H9 (cell line): ENCODE results near the gene PARD3. TPM values are rescaled to one million over a fixed set of nuclear protein-coding genes. Genes with fewer than 3 reads are reported as not detected.

Experiments
- DNase-seq: peaks from one replicate; pipeline ENCODE4 v3.0.0-alpha.2; 2017
- H2AFZ ChIP-seq: one replicate; pipeline ENCODE4 v1.6.1; 2013; ENCODE audit warnings: mild to moderate bottlenecking, low read length, control low read depth, moderate library complexity
- H2AK5ac ChIP-seq: 2 replicates; pipeline ENCODE4 v1.6.1; 2013; ENCODE audit warnings: low read length, control low read depth, mixed read lengths; ENCODE audit not compliant: insufficient read length
- H2BK120ac ChIP-seq: one replicate; pipeline ENCODE4 v1.6.1; 2013; ENCODE audit warnings: low read depth, mild to moderate bottlenecking, low read length, control low read depth, inconsistent platforms; ENCODE audit not compliant: poor library complexity, severe bottlenecking
- H2BK12ac ChIP-seq: 2 replicates; pipeline ENCODE4 v1.6.1; 2013; ENCODE audit warnings: low read length, control low read depth, mixed read lengths, low read depth; ENCODE audit not compliant: insufficient read length
- H2BK15ac ChIP-seq: 2 replicates; pipeline ENCODE4 v1.6.1; 2013; ENCODE audit warnings: low read depth, low read length, control low read depth
- H2BK20ac ChIP-seq: one replicate; pipeline ENCODE4 v1.6.1; 2013; ENCODE audit warnings: low read depth, mild to moderate bottlenecking, low read length, control low read depth, inconsistent platforms; ENCODE audit not compliant: poor library complexity, severe bottlenecking
- H2BK5ac ChIP-seq: 2 replicates; pipeline ENCODE4 v1.6.1; 2013; ENCODE audit warnings: low read length, control low read depth, mixed read lengths; ENCODE audit not compliant: insufficient read length
- H3K14ac ChIP-seq: 2 replicates; pipeline ENCODE4 v1.6.1; 2013; ENCODE audit warnings: low read length, control low read depth; ENCODE audit not compliant: insufficient read depth
- H3K18ac ChIP-seq: 2 replicates; pipeline ENCODE4 v1.6.1; 2013; ENCODE audit warnings: low read depth, mild to moderate bottlenecking, mixed read lengths, low read length, control low read depth; ENCODE audit not compliant: insufficient read length
- H3K23ac ChIP-seq: 2 replicates; pipeline ENCODE4 v1.6.1; 2013; ENCODE audit warnings: low read length, control low read depth, mixed read lengths, low read depth; ENCODE audit not compliant: insufficient read length
- H3K23me2 ChIP-seq: 2 replicates; pipeline ENCODE4 v1.6.1; 2013; ENCODE audit warnings: low read depth, mild to moderate bottlenecking, mixed read lengths, low read length, control low read depth; ENCODE audit not compliant: insufficient read length, poor library complexity, severe bottlenecking
- H3K27ac ChIP-seq: 2 replicates; pipeline ENCODE4 v1.5.1; 2013; ENCODE audit warnings: low read length, control low read depth, mixed read lengths, low read depth; ENCODE audit not compliant: insufficient read length
- H3K27me3 ChIP-seq: 2 replicates; pipeline ENCODE4 v1.6.1; 2013; ENCODE audit warnings: low read length, control low read depth, inconsistent platforms; ENCODE audit not compliant: insufficient read depth
- H3K4ac ChIP-seq: 2 replicates; pipeline ENCODE4 v1.6.1; 2013; ENCODE audit warnings: low read depth, mild to moderate bottlenecking, control low read depth, inconsistent platforms, low read length, moderate library complexity
- H3K4me1 ChIP-seq: 2 replicates; pipeline ENCODE4 v1.6.1; 2013; ENCODE audit warnings: low read length, control low read depth, inconsistent platforms; ENCODE audit not compliant: insufficient read depth
- H3K4me2 ChIP-seq: 2 replicates; pipeline ENCODE4 v1.6.1; 2013; ENCODE audit warnings: low read length, control low read depth, mixed read lengths; ENCODE audit not compliant: insufficient read length, insufficient read depth
- H3K56ac ChIP-seq: 2 replicates; pipeline ENCODE4 v1.6.1; 2013; ENCODE audit warnings: low read depth, mild to moderate bottlenecking, mixed read lengths, low read length, control low read depth; ENCODE audit not compliant: insufficient read length
- H3K79me1 ChIP-seq: 2 replicates; pipeline ENCODE4 v1.6.1; 2013; ENCODE audit warnings: low read depth, mild to moderate bottlenecking, moderate library complexity, low read length, control low read depth, inconsistent platforms; ENCODE audit not compliant: insufficient read depth, poor library complexity, severe bottlenecking
- H3K79me2 ChIP-seq: 2 replicates; pipeline ENCODE4 v1.6.1; 2013; ENCODE audit warnings: low read length, control low read depth, inconsistent platforms; ENCODE audit not compliant: insufficient read depth
- H3K9ac ChIP-seq: 2 replicates; pipeline ENCODE4 v1.6.1; 2013; ENCODE audit warnings: low read length, control low read depth, mixed read lengths; ENCODE audit not compliant: insufficient read length; ENCODE audit errors: extremely low read depth
- H3K9me3 ChIP-seq: one replicate; pipeline ENCODE4 v1.6.1; 2013; ENCODE audit warnings: low read depth, low read length, inconsistent platforms; ENCODE audit not compliant: control insufficient read depth
- H3T11ph ChIP-seq: one replicate; pipeline ENCODE4 v1.6.1; 2013; ENCODE audit warnings: mild to moderate bottlenecking, low read length, control low read depth, inconsistent platforms
- H4K20me1 ChIP-seq: one replicate; pipeline ENCODE4 v1.6.1; 2013; ENCODE audit not compliant: control insufficient read depth, insufficient read length, insufficient read depth
- H4K5ac ChIP-seq: 2 replicates; pipeline ENCODE4 v1.6.1; 2013; ENCODE audit warnings: low read depth, mild to moderate bottlenecking, mixed read lengths, low read length, control low read depth; ENCODE audit not compliant: insufficient read length
- H4K8ac ChIP-seq: replicated peaks from 2 replicates; pipeline ENCODE4 v1.6.1; 2013; ENCODE audit warnings: low read length, control low read depth, mixed read lengths, low read depth; ENCODE audit not compliant: insufficient read length
- H4K91ac ChIP-seq: 2 replicates; pipeline ENCODE4 v1.6.1; 2013; ENCODE audit warnings: low read depth, mild to moderate bottlenecking, moderate library complexity, mixed read lengths, low read length, control low read depth; ENCODE audit not compliant: insufficient read length
- H3K27ac Mint-ChIP-seq, 3 experiments: 2 replicates in 2 of 3; 3 replicates in 1 of 3; pipeline ENCODE4 v1.8.0; 2020 to 2021; ENCODE audit warnings: mixed read lengths in 3 of 3, mild to moderate bottlenecking in 1 of 3, moderate library complexity in 1 of 3
- H3K27me3 Mint-ChIP-seq: 2 replicates; pipeline ENCODE4 v1.8.0; 2021; ENCODE audit warnings: low read depth, mild to moderate bottlenecking, moderate library complexity, mixed read lengths
- H3K36me3 Mint-ChIP-seq, 3 experiments: 2 replicates in 2 of 3; 3 replicates in 1 of 3; pipeline ENCODE4 v1.8.0; 2020 to 2021; ENCODE audit warnings: low read depth in 3 of 3, mixed read lengths in 3 of 3; ENCODE audit not compliant: insufficient read depth in 1 of 3
- H3K4me1 Mint-ChIP-seq, 2 experiments: 2 replicates each; pipeline ENCODE4 v1.8.0; 2020; ENCODE audit warnings: mixed read lengths in 2 of 2
- H3K4me3 Mint-ChIP-seq, 2 experiments: 2 replicates in 1 of 2; 3 replicates in 1 of 2; pipeline ENCODE4 v1.8.0; 2020 to 2021; ENCODE audit warnings: mild to moderate bottlenecking in 2 of 2, mixed read lengths in 2 of 2, moderate library complexity in 1 of 2
- H3K9me3 Mint-ChIP-seq, 2 experiments: 2 replicates in 1 of 2; 3 replicates in 1 of 2; pipeline ENCODE4 v1.8.0; 2020; ENCODE audit warnings: mild to moderate bottlenecking in 2 of 2, mixed read lengths in 2 of 2, moderate library complexity in 1 of 2
- WGBS: extraction: QIAGEN DNeasy Blood & Tissue Kit; methylation state at CpG from one replicate; pipeline ENCODE4 v1.1.7; 2013; ENCODE audit warnings: missing lambda C conversion rate, low lambda C conversion rate, mixed read lengths; ENCODE audit not compliant: insufficient read length; ENCODE audit errors: extremely low coverage; 5-methylcytosine and 5-hydroxymethylcytosine counted together
- total RNA-seq: library from RNA; stranded (reverse); gene quantifications from 2 replicates; pipeline ENCODE4 v1.2.1, GENCODE V29; 2021
- TF ChIP-seq, protein P1 (sequence below): fragments of 200-600 bp; sonication (generic); conservative IDR thresholded peaks from 3 replicates; pipeline ENCODE4 v1.8.0; 2021; ENCODE audit warnings: antibody characterized with exemption, mild to moderate bottlenecking

PARD3 gene
- total RNA-seq, 1 experiment from 2014 or later, result 44.7 TPM

DNA sequence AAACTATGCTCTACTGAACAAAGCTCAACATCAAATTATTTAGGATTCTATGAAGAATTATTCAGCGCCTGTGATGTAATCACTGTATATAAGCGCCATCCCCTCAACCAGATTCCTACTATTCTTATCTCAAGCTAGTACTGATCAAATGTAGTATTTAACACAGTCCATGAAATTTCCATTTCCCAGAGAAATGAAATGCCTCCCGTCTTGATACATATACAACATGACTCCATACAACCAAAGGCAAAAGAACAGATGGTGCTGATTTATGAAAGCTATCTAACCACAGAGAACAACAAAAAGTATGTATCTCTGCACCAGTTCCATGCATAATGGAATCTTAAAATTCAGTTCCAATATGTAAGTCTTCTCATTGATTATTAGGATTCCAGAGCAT is 406.1 kb downstream of the PARD3 start:
- Histone ChIP-seq H3K4ac (no peak overlapping the region), H3K23ac (no peak overlapping the region), H2AFZ (no peak overlapping the region), H3K27me3 (no peaks in the 10 kb centered on the region), H4K5ac (no peak overlapping the region), H3K27ac (no peak overlapping the region), H2AK5ac (no peak overlapping the region), H2BK20ac (no peak overlapping the region), H3T11ph (no peak overlapping the region), H3K14ac (no peak overlapping the region), H4K8ac (no peak overlapping the region), H2BK5ac (no peak overlapping the region), H2BK15ac (no peak overlapping the region), H3K23me2 (no peaks in the 10 kb centered on the region), H2BK120ac (no peak overlapping the region), H4K91ac (no peak overlapping the region), H3K4me2 (no peak overlapping the region), H3K79me2 (no peaks in the 10 kb centered on the region), H2BK12ac (no peak overlapping the region), H3K9ac (no peak overlapping the region), H3K56ac (no peak overlapping the region), H4K20me1 (no peaks in the 10 kb centered on the region), H3K9me3 (no peaks in the 10 kb centered on the region), H3K79me1 (peaks cover 3% of the 10 kb centered on the region), H3K18ac (no peak overlapping the region), H3K4me1 (no peaks in the 10 kb centered on the region; the same call in 1 of the 2 replicates)
- Mint-ChIP-seq H3K4me3 (no peak overlapping the region), H3K36me3 (no peaks in the 10 kb centered on the region), H3K27me3 (no peaks in the 10 kb centered on the region), H3K9me3 (no peaks in the 10 kb centered on the region), H3K4me1 (peaks cover 34 to 35% of the 10 kb centered on the region in 2 experiments), H3K27ac (no peak overlapping the region)
- TF ChIP-seq, protein P1, sequence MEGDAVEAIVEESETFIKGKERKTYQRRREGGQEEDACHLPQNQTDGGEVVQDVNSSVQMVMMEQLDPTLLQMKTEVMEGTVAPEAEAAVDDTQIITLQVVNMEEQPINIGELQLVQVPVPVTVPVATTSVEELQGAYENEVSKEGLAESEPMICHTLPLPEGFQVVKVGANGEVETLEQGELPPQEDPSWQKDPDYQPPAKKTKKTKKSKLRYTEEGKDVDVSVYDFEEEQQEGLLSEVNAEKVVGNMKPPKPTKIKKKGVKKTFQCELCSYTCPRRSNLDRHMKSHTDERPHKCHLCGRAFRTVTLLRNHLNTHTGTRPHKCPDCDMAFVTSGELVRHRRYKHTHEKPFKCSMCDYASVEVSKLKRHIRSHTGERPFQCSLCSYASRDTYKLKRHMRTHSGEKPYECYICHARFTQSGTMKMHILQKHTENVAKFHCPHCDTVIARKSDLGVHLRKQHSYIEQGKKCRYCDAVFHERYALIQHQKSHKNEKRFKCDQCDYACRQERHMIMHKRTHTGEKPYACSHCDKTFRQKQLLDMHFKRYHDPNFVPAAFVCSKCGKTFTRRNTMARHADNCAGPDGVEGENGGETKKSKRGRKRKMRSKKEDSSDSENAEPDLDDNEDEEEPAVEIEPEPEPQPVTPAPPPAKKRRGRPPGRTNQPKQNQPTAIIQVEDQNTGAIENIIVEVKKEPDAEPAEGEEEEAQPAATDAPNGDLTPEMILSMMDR, result no peak
- DNase-seq, result no peak
- no CpG with 5 or more reads among the region's 3 CpGs for WGBS
